Stomach (tissue), 4 donors: Measurements from ENCODE around the gene NLRC5.

ENCODE experiments used
- EP300 ChIP-seq: sonication (generic); formaldehyde crosslinking; IDR thresholded peaks from one replicate; pipeline ENCODE4 v1.6.1; 2017; ENCODE audit warnings: antibody characterized with exemption
- POLR2A ChIP-seq, 4 donors: fragments of 450-650 bp; IDR thresholded peaks; one replicate each; pipeline ENCODE4 v1.6.1; 2016; ENCODE audit warnings: antibody characterized with exemption in 4 of 4, control low read depth in 2 of 4, mild to moderate bottlenecking in 1 of 4, moderate library complexity in 1 of 4
- TF ChIP-seq, protein P1 (sequence below), 7 experiments: fragments of 450-650 bp in 4 of 7; fragments of 200-600 bp in 3 of 7; sonication (generic) in 3 of 7; IDR thresholded peaks; one replicate each; pipeline ENCODE4 v1.5.1; 2016 to 2019; ENCODE audit warnings: antibody characterized with exemption in 7 of 7, control low read depth in 2 of 7, mild to moderate bottlenecking in 1 of 7

DNA sequence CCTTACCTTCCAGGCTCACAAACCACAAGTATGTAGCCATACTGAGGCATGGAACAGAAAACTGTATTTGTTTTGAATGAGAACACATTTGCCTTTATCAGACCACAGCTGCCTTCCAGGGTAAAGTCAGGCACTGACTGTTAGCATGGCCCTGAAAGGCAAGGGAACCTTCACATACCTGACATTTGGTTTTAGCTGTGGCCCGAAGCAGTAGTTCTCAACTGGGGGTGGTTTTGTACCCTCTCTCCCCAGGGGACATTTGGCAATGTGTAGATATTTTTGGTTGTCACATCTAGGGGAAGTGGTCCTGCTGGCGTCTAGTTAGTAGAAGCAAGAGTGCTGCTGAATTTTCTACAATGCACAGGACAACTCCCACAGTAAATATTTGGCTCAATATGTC, 48.3 kb upstream of the NLRC5 start:
- TF ChIP-seq, protein P1, sequence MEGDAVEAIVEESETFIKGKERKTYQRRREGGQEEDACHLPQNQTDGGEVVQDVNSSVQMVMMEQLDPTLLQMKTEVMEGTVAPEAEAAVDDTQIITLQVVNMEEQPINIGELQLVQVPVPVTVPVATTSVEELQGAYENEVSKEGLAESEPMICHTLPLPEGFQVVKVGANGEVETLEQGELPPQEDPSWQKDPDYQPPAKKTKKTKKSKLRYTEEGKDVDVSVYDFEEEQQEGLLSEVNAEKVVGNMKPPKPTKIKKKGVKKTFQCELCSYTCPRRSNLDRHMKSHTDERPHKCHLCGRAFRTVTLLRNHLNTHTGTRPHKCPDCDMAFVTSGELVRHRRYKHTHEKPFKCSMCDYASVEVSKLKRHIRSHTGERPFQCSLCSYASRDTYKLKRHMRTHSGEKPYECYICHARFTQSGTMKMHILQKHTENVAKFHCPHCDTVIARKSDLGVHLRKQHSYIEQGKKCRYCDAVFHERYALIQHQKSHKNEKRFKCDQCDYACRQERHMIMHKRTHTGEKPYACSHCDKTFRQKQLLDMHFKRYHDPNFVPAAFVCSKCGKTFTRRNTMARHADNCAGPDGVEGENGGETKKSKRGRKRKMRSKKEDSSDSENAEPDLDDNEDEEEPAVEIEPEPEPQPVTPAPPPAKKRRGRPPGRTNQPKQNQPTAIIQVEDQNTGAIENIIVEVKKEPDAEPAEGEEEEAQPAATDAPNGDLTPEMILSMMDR (IDR thresholded peaks at IDR 0.05) = no peak
- TF ChIP-seq POLR2A (IDR thresholded peaks at IDR 0.05) (no peak), EP300 (no peak)
